Measurements from ENCODE around the gene SIX5. TPM values are rescaled to one million over a fixed set of nuclear protein-coding genes. Genes with fewer than 3 reads are reported as not detected.
A peak's percentile ranks its signal among the peaks of the same experiment; 100 is the strongest.

The SIX5 gene
- total RNA-seq, 1 donor from 2014 or later, result 20.7 TPM

- DNase-seq (ENCODE audit: low spot score), result peak; percentile 87
- intact Hi-C loops (cut with DNase I), result no loop called here
Observed at GRCh38 chr19:45779231-45780145, 10.4 kb upstream of the SIX5 start.

GRCh38 chr19:45778010-45778661 lies 9.1 kb upstream of the SIX5 start:
- intact Hi-C loops (cut with DNase I), result no loop called here
- DNase-seq (ENCODE audit: low spot score), result peak; percentile 61

- intact Hi-C loops (cut with DNase I), result no loop called here
- DNase-seq (ENCODE audit: low spot score), result peak; percentile 67
Observed at GRCh38 chr19:45777395-45777961, 8.4 kb upstream of the SIX5 start.

- intact Hi-C loops (cut with DNase I), result no loop called here
- DNase-seq (ENCODE audit: low spot score), result no peak
Observed at GRCh38 chr19:45774765-45775164, 5.7 kb upstream of the SIX5 start.

GRCh38 chr19:45773384-45773783 lies 4.3 kb upstream of the SIX5 start:
- no peak for DNase-seq (ENCODE audit: low spot score)
- intact Hi-C loops (cut with DNase I), result no loop called here

- intact Hi-C loops (cut with DNase I), result no loop called here
- no peak for DNase-seq (ENCODE audit: low spot score)
Observed at GRCh38 chr19:45772912-45773311, 3.9 kb upstream of the SIX5 start.

GRCh38 chr19:45772130-45772840 lies 3.2 kb upstream of the SIX5 start:
- DNase-seq (ENCODE audit: low spot score), result no peak
- intact Hi-C loops (cut with DNase I), result no loop called here

- DNase-seq (ENCODE audit: low spot score), result no peak
- intact Hi-C loops (cut with DNase I), result no loop called here
Observed at GRCh38 chr19:45771311-45771933, 2.4 kb upstream of the SIX5 start.

- peak; percentile 95 for DNase-seq (ENCODE audit: low spot score)
- intact Hi-C loops (cut with DNase I), result loop anchor here (1.0 kb wide), 2 partner anchors 29 to 47 kb away; no protein-coding TSS in a partner anchor
Observed at GRCh38 chr19:45770192-45771101, 1.4 kb upstream of the SIX5 start.

- intact Hi-C loops (cut with DNase I), result loop anchor here (1.0 to 2.0 kb wide), 5 partner anchors 13 to 77 kb away; partner anchors contain the start of genes DMPK and QPCTL
- no peak for DNase-seq (ENCODE audit: low spot score)
Observed at GRCh38 chr19:45769821-45770191, 754 bp upstream of the SIX5 start.

- intact Hi-C loops (cut with DNase I), result loop anchor here (2.0 kb wide), 3 partner anchors 14 to 76 kb away; partner anchors contain the start of genes DMPK and QPCTL
- DNase-seq (ENCODE audit: low spot score), result peak; percentile 75
Observed at GRCh38 chr19:45768655-45768983, 433 bp downstream of the SIX5 start.

- DNase-seq (ENCODE audit: low spot score), result peak; percentile 78
- intact Hi-C loops (cut with DNase I), result loop anchor here (2.0 kb wide), 4 partner anchors 15 to 75 kb away; partner anchors contain the start of genes DMPK, FBXO46 and QPCTL
Observed at GRCh38 chr19:45767881-45768654, 984 bp downstream of the SIX5 start.

GRCh38 chr19:45767410-45767880 lies 1.6 kb downstream of the SIX5 start:
- intact Hi-C loops (cut with DNase I), result loop anchor here (2.0 kb wide), 1 partner anchor 37 kb away; the partner anchor contains the start of gene FBXO46
- DNase-seq (ENCODE audit: low spot score), result peak; percentile 82

- intact Hi-C loops (cut with DNase I), result loop anchor here (2.0 kb wide), 1 partner anchor 36 kb away; the partner anchor contains the start of gene FBXO46
- DNase-seq (ENCODE audit: low spot score), result peak; percentile 76
Observed at GRCh38 chr19:45766869-45767346, 2.1 kb downstream of the SIX5 start.

- intact Hi-C loops (cut with DNase I), result loop anchor here (2.0 kb wide), 1 partner anchor 36 kb away; the partner anchor contains the start of gene FBXO46
Observed at GRCh38 chr19:45766296-45766868, 2.7 kb downstream of the SIX5 start.

GRCh38 chr19:45765702-45766295 lies 3.3 kb downstream of the SIX5 start:
- DNase-seq (ENCODE audit: low spot score), result no peak
- intact Hi-C loops (cut with DNase I), result loop anchor here (2.0 kb wide), 1 partner anchor 35 kb away; the partner anchor contains the start of gene FBXO46

More at GRCh38 chr19:45766296-45766868, 2.7 kb downstream of the SIX5 start:
- no peak for DNase-seq (ENCODE audit: low spot score)

Data from cardiac septum (tissue), 1 donor.